Measurements from ENCODE around the gene ESR1.
"Not testable (repeated sequence)": the region's sequence is repeated elsewhere in the genome, so short reads cannot be mapped to it uniquely, and the experiment has no call there.

The ESR1 gene

DNA sequence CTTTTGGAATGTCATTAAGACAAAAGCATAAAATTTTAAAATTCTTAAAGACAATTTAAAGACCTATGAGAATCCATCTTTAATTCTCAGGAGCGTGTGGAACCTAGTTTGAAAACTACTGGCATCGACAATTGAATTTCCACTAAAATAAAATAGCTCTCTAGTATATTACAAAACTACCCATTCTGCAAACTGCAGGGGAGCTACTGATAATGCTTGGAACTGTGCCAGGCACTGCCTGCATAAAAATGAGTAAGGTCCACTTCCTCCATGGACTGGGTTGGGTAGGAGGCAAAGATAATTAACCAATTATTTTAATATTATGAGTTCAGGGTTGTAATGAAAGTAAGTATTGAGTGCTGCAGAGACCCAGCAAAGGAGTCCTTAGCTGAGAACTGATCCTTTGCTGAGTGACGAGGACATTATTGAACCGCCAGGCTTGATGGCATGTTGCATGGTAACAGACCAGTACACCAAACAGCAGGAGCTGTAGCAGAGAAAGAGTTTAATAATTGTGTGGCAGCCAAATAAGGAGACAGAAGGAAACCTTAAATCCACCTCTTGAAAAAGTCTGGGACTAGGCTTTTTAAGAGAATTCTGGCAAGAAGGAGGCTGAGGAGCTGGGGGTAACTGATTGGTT is 261.3 kb downstream of the ESR1 start:
- Mint-ChIP-seq H3K36me3 (peaks cover 5% of the 10 kb centered on the region), H3K4me1 (no peaks in the 10 kb centered on the region), H3K4me3 (no peak overlapping the region), H3K27ac (no peak overlapping the region), H3K27me3 (no peaks in the 10 kb centered on the region), H3K9me3 (no peaks in the 10 kb centered on the region)

DNA sequence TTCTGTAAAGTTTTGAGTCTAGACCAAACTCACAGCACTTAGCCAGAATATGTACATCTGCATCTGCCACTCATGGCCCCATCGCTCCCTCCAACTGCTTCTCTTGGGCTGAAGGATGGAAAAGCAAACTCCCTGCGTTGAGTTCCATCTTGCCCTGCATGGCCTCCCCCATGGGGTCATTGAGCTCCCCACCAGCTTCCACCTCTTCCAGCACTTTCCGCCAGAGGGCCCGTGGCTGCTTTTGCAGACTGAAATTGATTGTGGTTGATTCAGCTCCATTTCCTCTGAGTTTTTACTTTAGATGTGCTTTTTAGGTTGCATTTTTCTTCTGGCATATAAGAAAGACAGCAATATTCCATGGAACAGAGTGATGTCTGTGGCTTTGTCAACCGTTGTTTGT is 263.1 kb downstream of the ESR1 start:
- H3K4me1 Mint-ChIP-seq, result no peaks in the 10 kb centered on the region
- H3K4me3 Mint-ChIP-seq, result no peak overlapping the region
- no peak overlapping the region for H3K27ac Mint-ChIP-seq
- H3K9me3 Mint-ChIP-seq, result peaks cover 10% of the 10 kb centered on the region
- H3K36me3 Mint-ChIP-seq, result peaks cover 16% of the 10 kb centered on the region
- H3K27me3 Mint-ChIP-seq, result no peaks in the 10 kb centered on the region

GRCh38 chr6:152071318-152071717 is 263.8 kb downstream of the ESR1 start:
- H3K4me1 Mint-ChIP-seq, result no peaks in the 10 kb centered on the region
- H3K36me3 Mint-ChIP-seq, result peaks cover 17% of the 10 kb centered on the region
- no peak overlapping the region for H3K27ac Mint-ChIP-seq
- no peak overlapping the region for H3K4me3 Mint-ChIP-seq
- H3K9me3 Mint-ChIP-seq, result peaks cover 10% of the 10 kb centered on the region
- no peaks in the 10 kb centered on the region for H3K27me3 Mint-ChIP-seq

DNA sequence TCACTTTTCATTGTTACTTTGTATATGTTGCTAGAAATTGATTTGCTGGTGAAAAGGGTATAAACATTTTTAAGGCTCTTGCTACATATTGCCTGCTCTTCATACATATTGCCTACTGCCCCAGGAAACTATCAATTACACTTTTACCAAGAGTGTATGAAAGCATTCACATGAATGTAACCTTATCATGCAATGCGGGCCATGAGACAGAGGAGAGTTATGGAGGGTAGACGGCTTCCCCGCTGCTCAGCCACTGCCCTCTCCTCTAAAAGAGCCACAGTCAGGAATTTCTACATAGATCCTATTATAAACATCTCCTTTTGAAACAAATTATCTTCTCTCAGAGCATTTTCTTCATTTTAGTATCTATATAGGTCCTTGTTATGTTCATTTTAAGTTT is 264.4 kb downstream of the ESR1 start:
- Mint-ChIP-seq H3K36me3 (peaks cover 20% of the 10 kb centered on the region), H3K27ac (no peak overlapping the region), H3K4me1 (no peaks in the 10 kb centered on the region), H3K9me3 (peaks cover 10% of the 10 kb centered on the region), H3K4me3 (no peak overlapping the region), H3K27me3 (no peaks in the 10 kb centered on the region)

DNA sequence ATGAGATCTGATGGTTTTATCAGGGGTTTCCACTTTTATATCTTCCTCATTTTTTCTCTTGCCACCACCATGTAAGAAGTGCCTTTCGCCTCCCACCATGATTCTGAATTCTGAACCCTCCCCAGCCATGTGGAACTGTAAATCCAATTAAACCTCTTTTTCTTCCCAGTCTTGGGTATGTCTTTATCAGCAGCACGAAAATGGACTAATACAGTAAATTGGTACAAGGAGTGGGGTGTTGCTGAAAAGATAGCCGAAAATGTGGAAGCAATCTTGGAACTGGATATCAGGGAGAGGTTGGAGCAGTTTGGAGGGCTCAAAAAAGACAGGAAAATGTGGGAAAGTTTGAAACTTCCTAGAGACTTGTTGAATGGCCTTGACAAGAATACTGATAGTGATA is 268.8 kb downstream of the ESR1 start:
- H3K27me3 Mint-ChIP-seq, H3K4me3 Mint-ChIP-seq, H3K27ac Mint-ChIP-seq, H3K4me1 Mint-ChIP-seq: not testable (repeated sequence)
- peaks cover 20% of the 10 kb centered on the region for H3K36me3 Mint-ChIP-seq
- H3K9me3 Mint-ChIP-seq, result peaks cover 19% of the 10 kb centered on the region

DNA sequence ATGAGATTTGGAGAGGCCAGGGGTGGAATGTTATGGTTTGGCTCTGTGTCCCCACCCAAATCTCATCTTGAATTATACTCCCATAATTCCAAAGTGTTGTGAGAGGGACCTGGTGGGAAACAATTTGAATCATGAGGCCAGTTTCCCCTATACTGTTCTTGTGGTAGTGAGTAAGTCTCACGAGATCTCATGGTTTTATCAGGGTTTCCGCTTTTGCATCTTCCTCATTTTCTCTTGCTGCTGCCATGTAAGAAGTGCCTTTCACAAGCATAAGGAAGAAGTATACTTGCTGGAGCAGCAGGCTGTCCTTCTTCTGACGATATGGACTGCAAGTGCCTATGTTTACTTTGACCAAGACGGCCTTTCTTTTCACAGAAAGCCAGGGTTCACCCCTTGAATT is 270.5 kb downstream of the ESR1 start:
- Mint-ChIP-seq H3K9me3 (peaks cover 22% of the 10 kb centered on the region), H3K4me1 (no peaks in the 10 kb centered on the region), H3K36me3 (peaks cover 20% of the 10 kb centered on the region), H3K27ac (no peak overlapping the region), H3K4me3 (no peak overlapping the region), H3K27me3 (no peaks in the 10 kb centered on the region)

- peaks cover 20% of the 10 kb centered on the region for H3K36me3 Mint-ChIP-seq
- H3K27me3 Mint-ChIP-seq, result no peaks in the 10 kb centered on the region
- H3K9me3 Mint-ChIP-seq, result peaks cover 22% of the 10 kb centered on the region
- H3K27ac Mint-ChIP-seq, result no peak overlapping the region
- no peaks in the 10 kb centered on the region for H3K4me1 Mint-ChIP-seq
- no peak overlapping the region for H3K4me3 Mint-ChIP-seq
Observed at GRCh38 chr6:152078804-152079203, 271.3 kb downstream of the ESR1 start.

- H3K4me3 Mint-ChIP-seq, result no peak overlapping the region
- no peaks in the 10 kb centered on the region for H3K27me3 Mint-ChIP-seq
- H3K4me1 Mint-ChIP-seq, result no peaks in the 10 kb centered on the region
- no peak overlapping the region for H3K27ac Mint-ChIP-seq
- no peaks in the 10 kb centered on the region for H3K36me3 Mint-ChIP-seq
- peaks cover 6% of the 10 kb centered on the region for H3K9me3 Mint-ChIP-seq
Observed at GRCh38 chr6:152085451-152085921, 278.0 kb downstream of the ESR1 start.

DNA sequence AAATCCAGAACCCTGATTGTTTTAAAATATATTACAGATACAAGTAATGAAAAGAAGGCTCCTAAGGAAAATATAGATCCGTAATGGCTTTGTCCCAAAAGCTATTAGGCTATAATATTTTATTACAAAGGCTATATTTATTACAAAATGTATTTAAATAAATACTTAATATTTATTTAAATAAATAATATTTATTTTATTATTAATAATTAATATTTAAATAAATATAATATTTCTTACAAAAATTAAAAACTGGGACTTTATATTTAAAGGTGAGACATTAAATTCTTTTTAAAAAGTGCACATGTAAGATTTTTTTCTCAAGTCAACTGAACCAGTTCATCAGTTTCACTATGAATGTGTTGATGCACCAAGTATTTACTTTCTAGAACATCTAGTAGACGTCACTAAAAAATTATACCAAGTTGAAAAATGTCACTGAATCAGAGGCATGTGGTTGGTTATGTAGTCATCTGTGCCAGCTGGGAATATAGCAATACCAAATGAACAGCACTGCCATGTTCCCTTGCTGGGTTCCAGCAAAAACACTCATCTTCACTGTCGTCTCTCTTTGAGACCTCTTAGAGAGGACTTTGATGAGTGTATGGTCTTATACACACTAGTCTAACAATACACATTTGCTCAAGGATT is 278.9 kb downstream of the ESR1 start:
- Mint-ChIP-seq H3K4me1 (no peaks in the 10 kb centered on the region), H3K36me3 (no peaks in the 10 kb centered on the region)

GRCh38 chr6:152087096-152087495 is 279.6 kb downstream of the ESR1 start:
- no peaks in the 10 kb centered on the region for H3K27me3 Mint-ChIP-seq

More for the DNA sequence above, 278.9 kb downstream of the ESR1 start:
- no peak overlapping the region for H3K4me3 Mint-ChIP-seq
- H3K9me3 Mint-ChIP-seq, result peaks cover 2% of the 10 kb centered on the region
- no peaks in the 10 kb centered on the region for H3K27me3 Mint-ChIP-seq
- no peak overlapping the region for H3K27ac Mint-ChIP-seq

DNA sequence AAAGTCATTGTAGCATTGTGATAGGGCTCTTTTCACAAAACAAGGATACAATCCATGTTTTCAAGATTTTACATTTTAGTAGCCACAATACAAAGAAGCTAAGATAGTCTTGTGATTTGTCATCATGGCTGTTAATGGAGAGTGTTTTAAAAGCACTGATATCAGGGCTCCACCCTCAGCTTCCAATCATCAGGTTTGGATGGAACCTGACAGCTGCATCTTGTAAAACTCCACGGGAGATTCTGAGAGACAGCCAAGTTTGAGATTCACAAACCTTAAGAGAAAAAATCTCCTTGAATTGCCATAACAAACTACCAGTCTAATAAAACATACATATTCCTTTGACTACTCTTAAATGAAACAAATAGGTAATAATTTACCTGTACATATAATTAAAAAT is 280.2 kb downstream of the ESR1 start:
- Mint-ChIP-seq H3K36me3 (no peaks in the 10 kb centered on the region), H3K27me3 (no peaks in the 10 kb centered on the region), H3K4me1 (no peaks in the 10 kb centered on the region), H3K9me3 (no peaks in the 10 kb centered on the region), H3K4me3 (no peak overlapping the region), H3K27ac (no peak overlapping the region)

More at GRCh38 chr6:152087096-152087495, 279.6 kb downstream of the ESR1 start:
- Mint-ChIP-seq H3K36me3 (no peaks in the 10 kb centered on the region), H3K4me3 (no peak overlapping the region), H3K27ac (no peak overlapping the region), H3K9me3 (no peaks in the 10 kb centered on the region), H3K4me1 (no peaks in the 10 kb centered on the region)

DNA sequence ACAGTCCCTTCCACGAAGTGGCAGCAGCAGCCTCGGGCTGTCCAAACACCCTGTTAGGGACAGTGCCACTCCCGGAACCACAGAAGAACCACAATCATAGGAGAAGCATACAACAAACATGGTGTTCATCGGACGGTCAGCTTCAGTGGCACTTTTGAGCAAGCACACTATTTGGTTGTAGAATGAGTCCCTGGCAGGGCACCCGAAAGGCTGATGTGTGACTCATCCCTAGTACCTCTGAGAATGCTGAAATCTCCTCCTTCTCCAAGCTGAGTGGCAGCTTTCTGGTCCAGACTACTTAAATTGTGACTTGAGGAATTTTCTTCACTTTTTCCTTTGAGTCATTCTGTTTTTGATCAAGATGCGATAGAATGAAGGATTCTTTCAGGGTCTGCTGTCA is 282.5 kb downstream of the ESR1 start:
- Mint-ChIP-seq H3K4me3 (no peak overlapping the region), H3K27me3 (no peaks in the 10 kb centered on the region), H3K4me1 (no peaks in the 10 kb centered on the region), H3K36me3 (no peaks in the 10 kb centered on the region), H3K27ac (no peak overlapping the region), H3K9me3 (no peaks in the 10 kb centered on the region)

- H3K27ac Mint-ChIP-seq, result no peak overlapping the region
- no peaks in the 10 kb centered on the region for H3K9me3 Mint-ChIP-seq
- H3K36me3 Mint-ChIP-seq, result no peaks in the 10 kb centered on the region
- no peaks in the 10 kb centered on the region for H3K27me3 Mint-ChIP-seq
- no peak overlapping the region for H3K4me3 Mint-ChIP-seq
- no peaks in the 10 kb centered on the region for H3K4me1 Mint-ChIP-seq
Observed at GRCh38 chr6:152091201-152091600, 283.7 kb downstream of the ESR1 start.

GRCh38 chr6:152091851-152092341 is 284.4 kb downstream of the ESR1 start:
- Mint-ChIP-seq H3K9me3 (no peaks in the 10 kb centered on the region), H3K36me3 (no peaks in the 10 kb centered on the region), H3K4me1 (no peaks in the 10 kb centered on the region)

DNA sequence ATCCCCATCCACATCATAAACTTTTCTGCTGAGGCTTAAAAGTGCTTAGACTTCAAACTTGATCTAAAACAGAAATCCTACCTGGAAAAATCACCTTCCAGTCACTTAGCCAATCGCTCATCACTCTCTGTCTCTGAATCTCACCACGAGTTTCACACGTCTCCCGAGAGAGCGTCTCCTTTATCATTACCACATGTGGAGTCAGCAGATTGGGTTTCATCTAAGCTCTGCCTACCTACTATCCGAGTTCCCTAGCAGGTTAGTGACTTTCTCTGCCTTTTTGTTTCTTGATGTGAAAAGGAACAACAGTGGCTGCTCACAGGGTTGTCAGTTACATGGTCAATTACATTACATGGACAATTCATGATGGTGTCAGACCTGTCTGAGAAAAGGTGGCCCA is 286.2 kb downstream of the ESR1 start:
- Mint-ChIP-seq H3K4me3 (no peak overlapping the region), H3K4me1 (no peaks in the 10 kb centered on the region), H3K27ac (no peak overlapping the region), H3K9me3 (no peaks in the 10 kb centered on the region), H3K27me3 (no peaks in the 10 kb centered on the region), H3K36me3 (peaks cover 3% of the 10 kb centered on the region)

More at GRCh38 chr6:152091851-152092341, 284.4 kb downstream of the ESR1 start:
- no peak overlapping the region for H3K27ac Mint-ChIP-seq
- H3K4me3 Mint-ChIP-seq, result no peak overlapping the region
- no peaks in the 10 kb centered on the region for H3K27me3 Mint-ChIP-seq

GRCh38 chr6:152094276-152094675 is 286.8 kb downstream of the ESR1 start:
- no peak overlapping the region for H3K4me3 Mint-ChIP-seq
- H3K9me3 Mint-ChIP-seq, result no peaks in the 10 kb centered on the region
- peaks cover 3% of the 10 kb centered on the region for H3K36me3 Mint-ChIP-seq
- H3K27me3 Mint-ChIP-seq, result no peaks in the 10 kb centered on the region
- H3K27ac Mint-ChIP-seq, result no peak overlapping the region
- H3K4me1 Mint-ChIP-seq, result no peaks in the 10 kb centered on the region
